Neutrophil (primary cell): ENCODE measurements around the gene STAG3.
"Not testable (repeated sequence)": the region's sequence is repeated elsewhere in the genome, so short reads cannot be mapped to it uniquely, and the experiment has no call there.

Source experiments
- H3K27ac ChIP-seq: fragments of 200-600 bp; sonication (generic); 2 replicates; pipeline ENCODE4 v1.5.1; 2016; ENCODE audit warnings: mild to moderate bottlenecking, moderate library complexity
- H3K27me3 ChIP-seq: fragments of 200-600 bp; sonication (generic); 2 replicates; pipeline ENCODE4 v1.6.0; 2016; ENCODE audit warnings: mild to moderate bottlenecking
- H3K36me3 ChIP-seq: fragments of 200-600 bp; sonication (generic); 2 replicates; pipeline ENCODE4 v1.5.1; 2017
- H3K4me1 ChIP-seq, 2 experiments: fragments of 200-600 bp in 1 of 2; sonication (generic) in 1 of 2; 1 replicate in 1 of 2; 2 replicates in 1 of 2; pipeline versions ENCODE4 v1.5.1 to v1.6.1; 2013 to 2016; ENCODE audit warnings: low read depth in 1 of 2, low read length in 1 of 2, mild to moderate bottlenecking in 1 of 2, moderate library complexity in 1 of 2; ENCODE audit not compliant: control insufficient read depth in 1 of 2, insufficient read depth in 1 of 2
- H3K4me3 ChIP-seq, 2 experiments: fragments of 200-600 bp in 1 of 2; sonication (generic) in 1 of 2; 1 replicate in 1 of 2; 2 replicates in 1 of 2; pipeline ENCODE4 v1.5.1; 2013 to 2016; ENCODE audit warnings: low read depth in 1 of 2, low read length in 1 of 2, mild to moderate bottlenecking in 1 of 2, moderate library complexity in 1 of 2
- H3K9me3 ChIP-seq: fragments of 200-600 bp; sonication (generic); 2 replicates; pipeline ENCODE4 v1.5.1; 2016
- TF ChIP-seq, protein P1 (sequence below): fragments of 200-600 bp; sonication (generic); IDR thresholded peaks from 2 replicates; pipeline ENCODE4 v1.5.1; 2016; ENCODE audit warnings: antibody characterized with exemption

The STAG3 gene

DNA sequence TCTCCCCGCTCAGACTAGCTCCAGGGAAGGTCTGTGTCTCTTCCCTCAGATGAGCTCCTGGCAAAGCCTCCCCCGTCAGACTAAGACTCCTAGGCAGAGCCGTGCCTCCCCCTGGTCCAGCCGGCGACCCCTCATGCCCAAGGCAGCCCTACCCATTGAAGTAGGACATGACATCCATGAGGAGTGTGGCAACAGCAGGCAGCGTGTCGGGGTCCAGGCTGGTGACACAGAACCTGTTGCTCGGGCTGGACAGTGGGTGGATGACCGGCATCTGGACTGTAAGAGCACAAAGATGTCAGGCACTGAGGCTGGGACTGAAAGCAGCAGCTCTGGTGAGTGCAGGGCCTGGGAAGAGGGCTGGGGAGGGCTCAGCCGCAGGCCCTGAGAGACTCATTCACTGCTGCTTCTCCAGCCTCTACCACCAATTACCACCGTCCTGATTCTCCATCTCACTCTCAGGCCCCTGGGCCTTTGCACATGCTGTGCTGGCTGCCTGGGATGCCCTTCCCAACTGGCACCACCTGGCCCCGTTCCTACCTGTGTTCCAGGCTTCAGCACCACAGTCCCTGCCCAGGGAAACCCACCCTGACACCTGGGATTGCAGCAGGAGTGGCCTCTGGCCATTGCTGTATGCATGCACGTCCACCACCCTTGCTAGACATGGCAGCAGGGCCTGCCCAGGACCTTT is 44.9 kb downstream of the STAG3 start:
- Histone ChIP-seq H3K9me3 (no peaks in the 10 kb centered on the region), H3K27ac (no peak overlapping the region), H3K36me3 (peaks cover 68% of the 10 kb centered on the region), H3K4me1 (no peaks in the 10 kb centered on the region), H3K27me3 (no peaks in the 10 kb centered on the region), H3K4me3 (no peak overlapping the region)
- TF ChIP-seq, protein P1, sequence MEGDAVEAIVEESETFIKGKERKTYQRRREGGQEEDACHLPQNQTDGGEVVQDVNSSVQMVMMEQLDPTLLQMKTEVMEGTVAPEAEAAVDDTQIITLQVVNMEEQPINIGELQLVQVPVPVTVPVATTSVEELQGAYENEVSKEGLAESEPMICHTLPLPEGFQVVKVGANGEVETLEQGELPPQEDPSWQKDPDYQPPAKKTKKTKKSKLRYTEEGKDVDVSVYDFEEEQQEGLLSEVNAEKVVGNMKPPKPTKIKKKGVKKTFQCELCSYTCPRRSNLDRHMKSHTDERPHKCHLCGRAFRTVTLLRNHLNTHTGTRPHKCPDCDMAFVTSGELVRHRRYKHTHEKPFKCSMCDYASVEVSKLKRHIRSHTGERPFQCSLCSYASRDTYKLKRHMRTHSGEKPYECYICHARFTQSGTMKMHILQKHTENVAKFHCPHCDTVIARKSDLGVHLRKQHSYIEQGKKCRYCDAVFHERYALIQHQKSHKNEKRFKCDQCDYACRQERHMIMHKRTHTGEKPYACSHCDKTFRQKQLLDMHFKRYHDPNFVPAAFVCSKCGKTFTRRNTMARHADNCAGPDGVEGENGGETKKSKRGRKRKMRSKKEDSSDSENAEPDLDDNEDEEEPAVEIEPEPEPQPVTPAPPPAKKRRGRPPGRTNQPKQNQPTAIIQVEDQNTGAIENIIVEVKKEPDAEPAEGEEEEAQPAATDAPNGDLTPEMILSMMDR: no peak

DNA sequence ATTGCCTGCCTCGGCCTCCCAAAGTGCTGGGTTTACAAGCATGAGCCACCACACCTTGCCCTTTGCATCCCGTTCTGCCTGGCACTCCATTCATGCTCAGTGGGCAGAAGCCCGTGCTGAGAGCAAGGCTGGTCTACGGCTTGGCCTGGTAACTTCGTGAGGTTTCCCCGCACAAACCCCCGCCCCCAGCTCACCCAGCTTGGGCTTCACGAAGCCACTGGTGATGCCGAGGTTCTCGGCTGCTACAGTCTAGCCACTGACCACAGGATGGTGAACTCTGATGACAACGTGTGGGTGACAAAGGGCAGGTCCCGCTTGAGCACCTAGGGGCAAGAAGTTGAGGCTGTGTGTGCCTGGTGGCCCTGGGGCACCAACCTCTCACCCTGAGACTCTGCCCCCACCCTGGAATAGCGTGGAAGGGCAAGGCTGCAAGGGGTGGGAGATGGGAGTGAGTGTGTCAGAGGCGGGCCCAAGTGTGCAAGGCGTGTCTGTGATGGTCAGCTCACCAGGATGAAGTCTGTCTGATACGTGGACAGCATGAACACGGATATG is 45.7 kb downstream of the STAG3 start:
- H3K4me1 ChIP-seq, H3K27me3 ChIP-seq, H3K4me3 ChIP-seq, H3K9me3 ChIP-seq, H3K27ac ChIP-seq: not testable (repeated sequence)
- H3K36me3 ChIP-seq: peaks cover 72% of the 10 kb centered on the region

DNA sequence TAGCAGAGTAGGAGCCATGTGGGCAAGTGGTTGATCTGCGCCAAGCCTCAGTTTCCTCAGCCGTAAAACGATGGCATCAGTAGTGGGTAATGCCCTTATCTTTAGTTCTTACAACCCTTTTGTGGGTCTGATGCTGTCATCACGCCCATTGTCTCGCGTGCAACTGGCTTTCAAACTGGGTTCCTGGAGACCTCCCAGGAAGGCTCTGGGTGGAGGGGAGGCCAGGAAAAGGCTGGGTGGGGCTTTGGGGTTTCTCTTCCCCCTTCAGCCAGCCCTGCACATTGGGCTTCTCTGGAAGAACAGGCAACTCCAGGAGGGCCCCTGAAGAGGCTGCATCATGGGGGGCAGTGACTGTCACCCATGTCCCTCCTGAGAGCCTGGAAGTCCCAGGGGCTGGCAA is 47.2 kb downstream of the STAG3 start:
- peaks cover 66% of the 10 kb centered on the region for H3K36me3 ChIP-seq
- H3K27me3 ChIP-seq, H3K27ac ChIP-seq, H3K4me1 ChIP-seq, H3K4me3 ChIP-seq, H3K9me3 ChIP-seq: not testable (repeated sequence)

DNA sequence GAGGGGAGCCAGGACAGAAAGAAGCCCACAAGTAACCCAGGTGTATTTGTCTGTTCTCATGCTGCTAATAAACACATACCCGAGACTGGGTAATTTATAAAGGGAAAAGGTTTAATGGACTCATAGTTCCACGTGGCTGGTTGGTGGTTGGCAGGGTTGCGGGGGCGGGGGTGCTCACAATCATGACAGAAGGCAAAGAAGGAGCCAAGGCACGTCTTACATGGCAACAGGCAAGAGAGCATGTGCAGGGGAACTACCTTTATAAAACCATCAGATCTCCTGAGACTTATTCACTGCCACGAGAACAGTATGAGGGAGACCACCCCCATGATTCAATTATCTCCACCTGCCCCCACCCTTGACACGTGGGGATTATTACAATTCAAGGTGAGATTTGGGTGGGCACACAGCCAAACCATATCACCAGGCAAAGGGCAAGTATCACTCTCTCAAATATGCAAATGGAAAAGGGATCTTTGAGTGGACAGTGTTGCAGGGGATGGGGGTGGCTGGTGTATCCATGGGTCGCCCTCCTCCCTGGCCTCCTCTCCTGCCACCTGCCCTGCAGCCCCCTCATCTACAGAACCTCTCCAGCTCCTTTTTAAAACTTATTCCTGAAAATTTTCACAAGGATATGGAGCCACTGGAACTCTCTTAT is 57.1 kb downstream of the STAG3 start:
- H3K27me3 ChIP-seq, H3K4me1 ChIP-seq, H3K27ac ChIP-seq, H3K36me3 ChIP-seq, H3K9me3 ChIP-seq, H3K4me3 ChIP-seq: not testable (repeated sequence)

DNA sequence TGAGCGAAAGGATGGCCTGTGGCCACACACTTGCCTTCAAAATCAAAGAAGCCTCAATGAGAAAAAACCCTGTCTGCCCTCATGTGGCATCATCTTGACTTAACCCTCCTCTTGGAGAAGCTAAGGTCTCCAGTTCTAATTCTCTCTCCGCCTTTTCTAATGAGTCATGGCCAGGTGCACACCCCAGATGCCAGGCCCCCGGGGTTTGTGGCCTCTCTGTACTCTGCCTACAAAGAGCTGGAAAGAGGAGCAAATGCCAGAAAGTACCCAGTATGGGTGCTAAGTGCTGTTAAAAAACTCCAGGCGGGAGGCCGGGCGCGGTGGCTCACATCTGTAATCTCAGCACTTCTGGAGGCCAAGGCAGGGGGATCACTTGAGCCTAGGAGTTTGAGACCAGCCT is 62.3 kb downstream of the STAG3 start:
- not testable (repeated sequence) for H3K9me3 ChIP-seq, H3K36me3 ChIP-seq, H3K4me3 ChIP-seq, H3K27me3 ChIP-seq, H3K27ac ChIP-seq
- peaks cover 9 to 11% of the 10 kb centered on the region in 2 experiments for H3K4me1 ChIP-seq

DNA sequence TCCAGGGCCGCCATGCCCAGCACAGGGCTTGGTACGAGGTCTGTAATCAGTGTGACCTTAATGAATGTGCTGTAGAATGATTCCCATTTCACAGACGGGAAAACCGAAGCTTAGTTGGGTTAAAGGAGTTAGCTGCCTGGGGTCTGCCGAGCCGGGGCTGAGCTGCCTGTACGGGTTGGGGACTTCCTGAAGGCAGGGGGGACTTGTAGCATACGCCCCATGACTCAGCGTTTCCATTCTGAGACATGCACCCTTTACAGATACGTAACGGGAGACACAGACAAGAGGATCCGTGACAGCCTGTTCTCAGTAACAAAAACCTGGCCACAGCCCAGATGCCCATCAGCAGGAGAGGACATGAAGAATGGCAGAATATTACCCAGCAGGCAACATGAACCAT is 65.7 kb downstream of the STAG3 start:
- H3K9me3 ChIP-seq, H3K27me3 ChIP-seq, H3K4me3 ChIP-seq, H3K36me3 ChIP-seq: not testable (repeated sequence)
- peak overlapping the region; percentile 53 for H3K27ac ChIP-seq
- peaks cover 9 to 18% of the 10 kb centered on the region in 2 experiments for H3K4me1 ChIP-seq

DNA sequence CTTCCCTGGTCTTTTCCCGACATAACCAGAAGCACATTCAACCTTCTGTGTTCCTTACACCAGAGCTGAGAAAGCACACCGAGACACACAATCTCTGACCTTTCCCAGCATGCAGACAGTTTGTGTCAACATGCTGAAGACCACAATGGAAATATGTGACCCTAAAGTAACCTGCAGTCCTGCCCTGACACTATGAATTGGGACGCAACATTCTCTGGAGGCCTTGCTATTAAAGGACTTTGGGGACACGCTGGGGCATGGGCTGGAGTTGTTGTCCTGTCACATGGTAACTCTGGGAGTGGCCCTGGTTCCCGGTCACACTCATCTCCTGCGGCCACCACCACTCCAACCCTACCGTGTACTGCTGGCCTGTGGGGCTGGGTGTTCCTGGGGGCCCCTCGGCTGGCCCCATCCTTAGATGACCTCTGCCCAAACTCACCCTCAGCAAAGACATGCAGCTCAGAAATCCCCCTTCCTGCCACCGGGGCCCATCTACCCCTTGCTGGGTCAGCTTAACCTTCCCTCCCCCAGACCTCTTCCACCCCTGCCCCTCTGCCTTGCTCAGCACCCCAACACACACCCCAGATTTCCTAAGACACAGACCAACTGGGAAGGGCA is 67.4 kb downstream of the STAG3 start:
- H3K4me3 ChIP-seq, H3K36me3 ChIP-seq, H3K27ac ChIP-seq, H3K27me3 ChIP-seq, H3K9me3 ChIP-seq: not testable (repeated sequence)
- peaks cover 9 to 18% of the 10 kb centered on the region in 2 experiments for H3K4me1 ChIP-seq

DNA sequence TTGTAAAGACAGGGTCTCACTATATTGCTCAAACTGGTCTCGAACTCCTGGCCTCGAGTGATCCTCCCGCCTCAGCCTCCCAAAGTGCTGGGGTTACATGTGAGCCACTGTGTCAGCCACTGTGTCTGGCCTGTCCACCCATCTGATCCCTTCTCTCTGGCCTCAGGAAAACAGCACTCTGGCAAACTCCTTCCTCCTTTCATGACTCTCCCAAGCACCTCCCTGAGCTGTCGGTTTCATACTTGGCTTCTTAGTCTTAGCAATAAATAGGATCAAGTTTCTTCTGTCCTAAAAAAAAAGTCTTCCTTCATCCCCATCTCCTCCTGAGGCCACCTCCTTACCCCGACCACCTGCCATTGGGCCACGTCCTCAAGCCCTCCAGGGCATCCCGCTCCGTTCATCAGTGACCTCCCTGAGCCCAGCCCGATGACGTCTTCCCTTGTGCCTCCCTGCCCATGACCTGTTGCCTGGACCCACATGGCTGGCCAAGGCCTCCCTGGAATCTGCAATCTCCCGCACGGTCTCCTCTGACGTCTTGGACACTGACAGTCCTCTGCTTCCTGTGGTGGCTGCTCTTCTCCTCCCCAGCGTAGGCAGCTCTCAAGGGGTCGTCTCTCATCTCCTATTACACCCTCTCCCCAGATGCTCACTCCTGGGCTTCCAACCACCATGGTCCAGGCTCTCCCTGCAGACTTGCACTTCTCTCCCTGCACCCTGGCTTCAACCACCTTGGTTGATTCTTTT is 68.6 kb downstream of the STAG3 start:
- H3K36me3 ChIP-seq, H3K27ac ChIP-seq, H3K9me3 ChIP-seq, H3K27me3 ChIP-seq, H3K4me3 ChIP-seq: not testable (repeated sequence)
- peaks cover 9 to 25% of the 10 kb centered on the region in 2 experiments for H3K4me1 ChIP-seq

DNA sequence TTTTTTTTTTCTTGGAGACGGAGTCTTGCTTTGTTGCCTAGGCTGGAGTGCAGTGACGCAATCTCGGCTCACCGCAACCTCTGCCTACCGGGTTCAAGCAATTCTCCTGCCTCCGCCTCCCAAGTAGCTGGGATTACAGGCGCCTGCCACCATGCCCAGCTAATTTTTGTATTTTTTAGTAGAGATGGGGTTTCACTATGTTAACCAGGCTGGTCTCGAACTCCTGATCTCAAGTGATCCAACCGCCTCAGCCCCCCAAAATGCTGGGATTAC is 69.1 kb downstream of the STAG3 start:
- H3K27me3 ChIP-seq, H3K27ac ChIP-seq, H3K36me3 ChIP-seq, H3K9me3 ChIP-seq, H3K4me3 ChIP-seq: not testable (repeated sequence)
- H3K4me1 ChIP-seq: peaks cover 9 to 25% of the 10 kb centered on the region in 2 experiments
